OCI-LY3 (cell line): ENCODE data around the gene GTSE1.

ENCODE experiments used
- CTCF ChIP-seq: fragments of 200-600, 300-600 bp; sonication (generic); IDR thresholded peaks from 2 replicates; pipeline ENCODE4 v1.5.1; 2014; ENCODE audit warnings: antibody characterized with exemption, low read length, low read depth
- EZH2phosphoT487 ChIP-seq: fragments of 200-600 bp; shearing (Covaris generic); IDR thresholded peaks from 2 replicates; pipeline ENCODE4 v1.6.1; 2018; ENCODE audit warnings: antibody characterized with exemption, mixed run types, low read depth

GRCh38 chr22:46348099-46348695 lies 51.5 kb downstream of the GTSE1 start:
- TF ChIP-seq CTCF (no peak), EZH2phosphoT487 (no peak)
